PFSK-1 (cell line): ENCODE measurements around the gene TRPV4.

Source experiments
- POLR2AphosphoS5 ChIP-seq: IDR thresholded peaks from 2 replicates; pipeline ENCODE4 v1.6.1; 2012; ENCODE audit warnings: low read depth, mild to moderate bottlenecking, control low read depth, low read length, moderate library complexity
- SIN3A ChIP-seq: IDR thresholded peaks from 2 replicates; pipeline ENCODE4 v1.6.1; 2012; ENCODE audit warnings: mild to moderate bottlenecking, low read length, moderate library complexity, borderline replicate concordance; ENCODE audit not compliant: insufficient read depth
- TAF1 ChIP-seq: IDR thresholded peaks from 2 replicates; pipeline ENCODE4 v1.6.1; 2012; ENCODE audit warnings: low read length, control low read depth, borderline replicate concordance; ENCODE audit not compliant: insufficient read depth
- TF ChIP-seq, protein P1 (sequence below), 2 experiments: IDR thresholded peaks; 2 replicates each; pipeline versions ENCODE4 v1.6.1 to v1.8.0; 2011 to 2012; ENCODE audit warnings: low read depth in 2 of 2, low read length in 2 of 2, control low read depth in 1 of 2, inconsistent platforms in 1 of 2, mild to moderate bottlenecking in 1 of 2, moderate library complexity in 1 of 2; ENCODE audit not compliant: insufficient read depth in 1 of 2

DNA sequence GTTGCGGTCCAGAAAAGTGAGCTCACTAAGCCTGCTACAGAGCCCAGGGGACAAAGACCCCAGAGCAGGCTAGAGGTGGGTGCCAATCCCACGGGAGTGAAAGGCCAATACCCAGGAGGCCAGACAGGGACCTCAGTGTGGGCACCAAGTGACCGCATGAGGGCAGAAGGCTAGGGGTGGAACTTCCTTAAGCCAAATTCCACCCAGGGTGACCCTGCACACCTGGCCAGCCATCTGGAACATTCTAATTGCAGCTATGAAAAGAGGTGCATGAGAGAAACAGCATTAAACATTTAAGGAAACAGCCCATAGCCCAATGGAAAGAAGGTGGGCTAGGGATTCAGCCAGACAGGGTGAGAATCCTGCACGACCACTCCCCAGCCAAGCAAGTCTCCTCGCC is 27.8 kb upstream of the TRPV4 start:
- TF ChIP-seq POLR2AphosphoS5 (no peak), TAF1 (no peak), SIN3A (no peak)
- TF ChIP-seq, protein P1, sequence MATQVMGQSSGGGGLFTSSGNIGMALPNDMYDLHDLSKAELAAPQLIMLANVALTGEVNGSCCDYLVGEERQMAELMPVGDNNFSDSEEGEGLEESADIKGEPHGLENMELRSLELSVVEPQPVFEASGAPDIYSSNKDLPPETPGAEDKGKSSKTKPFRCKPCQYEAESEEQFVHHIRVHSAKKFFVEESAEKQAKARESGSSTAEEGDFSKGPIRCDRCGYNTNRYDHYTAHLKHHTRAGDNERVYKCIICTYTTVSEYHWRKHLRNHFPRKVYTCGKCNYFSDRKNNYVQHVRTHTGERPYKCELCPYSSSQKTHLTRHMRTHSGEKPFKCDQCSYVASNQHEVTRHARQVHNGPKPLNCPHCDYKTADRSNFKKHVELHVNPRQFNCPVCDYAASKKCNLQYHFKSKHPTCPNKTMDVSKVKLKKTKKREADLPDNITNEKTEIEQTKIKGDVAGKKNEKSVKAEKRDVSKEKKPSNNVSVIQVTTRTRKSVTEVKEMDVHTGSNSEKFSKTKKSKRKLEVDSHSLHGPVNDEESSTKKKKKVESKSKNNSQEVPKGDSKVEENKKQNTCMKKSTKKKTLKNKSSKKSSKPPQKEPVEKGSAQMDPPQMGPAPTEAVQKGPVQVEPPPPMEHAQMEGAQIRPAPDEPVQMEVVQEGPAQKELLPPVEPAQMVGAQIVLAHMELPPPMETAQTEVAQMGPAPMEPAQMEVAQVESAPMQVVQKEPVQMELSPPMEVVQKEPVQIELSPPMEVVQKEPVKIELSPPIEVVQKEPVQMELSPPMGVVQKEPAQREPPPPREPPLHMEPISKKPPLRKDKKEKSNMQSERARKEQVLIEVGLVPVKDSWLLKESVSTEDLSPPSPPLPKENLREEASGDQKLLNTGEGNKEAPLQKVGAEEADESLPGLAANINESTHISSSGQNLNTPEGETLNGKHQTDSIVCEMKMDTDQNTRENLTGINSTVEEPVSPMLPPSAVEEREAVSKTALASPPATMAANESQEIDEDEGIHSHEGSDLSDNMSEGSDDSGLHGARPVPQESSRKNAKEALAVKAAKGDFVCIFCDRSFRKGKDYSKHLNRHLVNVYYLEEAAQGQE (IDR thresholded peaks at IDR 0.05; ENCODE audit: insufficient read depth in 1 of 2, low read depth in 2 of 2, low read length in 2 of 2): no peak
